GM06990 (cell line): Measurements from ENCODE around the gene LPAR4.

Source experiments
- DNase-seq: peaks from one replicate; pipeline ENCODE4 v3.0.0-alpha.2; 2011; ENCODE audit not compliant: insufficient read length; ENCODE audit errors: extremely low read depth
- H3K27me3 ChIP-seq: replicated peaks from 2 replicates; pipeline ENCODE4 v1.6.0; 2011; ENCODE audit warnings: low read length; ENCODE audit not compliant: control insufficient read depth, insufficient read depth
- H3K36me3 ChIP-seq: 2 replicates; pipeline ENCODE4 v1.5.1; 2011; ENCODE audit warnings: low read length; ENCODE audit not compliant: control insufficient read depth, insufficient read depth
- H3K4me3 ChIP-seq: replicated peaks from 2 replicates; pipeline ENCODE4 v1.5.1; 2011; ENCODE audit warnings: low read depth, mild to moderate bottlenecking, control low read depth, low read length
- CTCF ChIP-seq: IDR thresholded peaks from 2 replicates; pipeline ENCODE4 v1.5.1; 2011; ENCODE audit warnings: low read length, control low read depth, mild to moderate bottlenecking, inconsistent platforms; ENCODE audit not compliant: insufficient read depth, poor library complexity, severe bottlenecking

The LPAR4 gene

GRCh38 chrX:78725287-78725686 lies 22.2 kb upstream of the LPAR4 start:
- no peak for TF ChIP-seq CTCF
- Histone ChIP-seq H3K36me3 (no peaks in the 10 kb centered on the region), H3K27me3 (no peaks in the 10 kb centered on the region), H3K4me3 (no peak overlapping the region)
- no peak for DNase-seq

- TF ChIP-seq CTCF = no peak
- H3K36me3 ChIP-seq = no peaks in the 10 kb centered on the region
- no peak for DNase-seq
- H3K4me3 ChIP-seq = no peak overlapping the region
- H3K27me3 ChIP-seq = no peaks in the 10 kb centered on the region
These were observed 1.0 kb upstream of the LPAR4 start for GRCh38 chrX:78746496-78746895.

GRCh38 chrX:78747971-78748370 lies 451 bp downstream of the LPAR4 start:
- Histone ChIP-seq H3K4me3 (no peak overlapping the region), H3K27me3 (no peaks in the 10 kb centered on the region), H3K36me3 (no peaks in the 10 kb centered on the region)
- no peak for TF ChIP-seq CTCF
- DNase-seq = no peak

GRCh38 chrX:78748846-78749245 lies 1.3 kb downstream of the LPAR4 start:
- Histone ChIP-seq H3K36me3 (no peaks in the 10 kb centered on the region), H3K27me3 (no peaks in the 10 kb centered on the region), H3K4me3 (no peak overlapping the region)
- TF ChIP-seq CTCF = no peak
- no peak for DNase-seq

GRCh38 chrX:78753571-78753970 lies 6.1 kb downstream of the LPAR4 start:
- no peak for DNase-seq
- no peak for TF ChIP-seq CTCF
- Histone ChIP-seq H3K27me3 (no peaks in the 10 kb centered on the region), H3K4me3 (no peak overlapping the region), H3K36me3 (no peaks in the 10 kb centered on the region)

- H3K4me3 ChIP-seq = no peak overlapping the region
- no peaks in the 10 kb centered on the region for H3K36me3 ChIP-seq
- no peaks in the 10 kb centered on the region for H3K27me3 ChIP-seq
- TF ChIP-seq CTCF = peak; percentile 37
- DNase-seq = peak; percentile 44
These were observed 7.4 kb downstream of the LPAR4 start for GRCh38 chrX:78754917-78755316.
